ENCODE measurements around the gene BAIAP2.

Gene BAIAP2

GRCh38 chr17:81108220-81108619 is 73.3 kb downstream of the BAIAP2 start:
- no peak for TF ChIP-seq CTCF (IDR thresholded peaks at IDR 0.05; ENCODE audit: low read depth, low read length, missing control alignments)
- DNase-seq (ENCODE audit: low read depth) = no peak
- in situ Hi-C loops (cut with HindIII; ENCODE audit: low sequenced_read_pairs) = no loop called here
- no peak overlapping the region for H3K4me3 ChIP-seq (ENCODE audit: low read depth, low read length)

- in situ Hi-C loops (cut with HindIII; ENCODE audit: low sequenced_read_pairs) = loop anchor here (5.0 kb wide), 1 partner anchor 88 kb away; no protein-coding TSS in a partner anchor
- TF ChIP-seq CTCF (IDR thresholded peaks at IDR 0.05; ENCODE audit: low read depth, low read length, missing control alignments) = no peak
- DNase-seq (ENCODE audit: low read depth) = no peak
- H3K4me3 ChIP-seq (ENCODE audit: low read depth, low read length) = no peak overlapping the region
These were observed 75.0 kb downstream of the BAIAP2 start for GRCh38 chr17:81109957-81110356.

GRCh38 chr17:81110488-81111040 is 75.6 kb downstream of the BAIAP2 start:
- no peak for DNase-seq (ENCODE audit: low read depth)
- no peak overlapping the region for H3K4me3 ChIP-seq (ENCODE audit: low read depth, low read length)
- in situ Hi-C loops (cut with HindIII; ENCODE audit: low sequenced_read_pairs) = loop anchor here (5.0 kb wide), 1 partner anchor 88 kb away; no protein-coding TSS in a partner anchor
- TF ChIP-seq CTCF (IDR thresholded peaks at IDR 0.05; ENCODE audit: low read depth, low read length, missing control alignments) = no peak

GRCh38 chr17:81111066-81111465 is 76.1 kb downstream of the BAIAP2 start:
- in situ Hi-C loops (cut with HindIII; ENCODE audit: low sequenced_read_pairs) = loop anchor here (5.0 kb wide), 1 partner anchor 89 kb away; no protein-coding TSS in a partner anchor
- no peak for DNase-seq (ENCODE audit: low read depth)
- no peak overlapping the region for H3K4me3 ChIP-seq (ENCODE audit: low read depth, low read length)
- no peak for TF ChIP-seq CTCF (IDR thresholded peaks at IDR 0.05; ENCODE audit: low read depth, low read length, missing control alignments)

GRCh38 chr17:81112450-81112849 is 77.5 kb downstream of the BAIAP2 start:
- in situ Hi-C loops (cut with HindIII; ENCODE audit: low sequenced_read_pairs) = loop anchor here (5.0 kb wide), 1 partner anchor 90 kb away; no protein-coding TSS in a partner anchor
- TF ChIP-seq CTCF (IDR thresholded peaks at IDR 0.05; ENCODE audit: low read depth, low read length, missing control alignments) = no peak
- H3K4me3 ChIP-seq (ENCODE audit: low read depth, low read length) = no peak overlapping the region
- DNase-seq (ENCODE audit: low read depth) = no peak

GRCh38 chr17:81113158-81113724 is 78.3 kb downstream of the BAIAP2 start:
- H3K4me3 ChIP-seq (ENCODE audit: low read depth, low read length) = no peak overlapping the region
- in situ Hi-C loops (cut with HindIII; ENCODE audit: low sequenced_read_pairs) = loop anchor here (5.0 kb wide), 1 partner anchor 91 kb away; no protein-coding TSS in a partner anchor
- DNase-seq (ENCODE audit: low read depth) = no peak
- TF ChIP-seq CTCF (IDR thresholded peaks at IDR 0.05; ENCODE audit: low read depth, low read length, missing control alignments) = no peak

Measured in astrocyte of the cerebellum (primary cell).